Brain microvascular endothelial cell (primary cell): ENCODE measurements around the gene COX19.
"Not testable (repeated sequence)": the region's sequence is repeated elsewhere in the genome, so short reads cannot be mapped to it uniquely, and the experiment has no call there.

Experiments used
- DNase-seq: peaks from one replicate; pipeline ENCODE4 v3.0.0-alpha.2; 2020
- H3K27ac ChIP-seq: fragments of 250-450 bp; sonication (Bioruptor Pico); 2 replicates; pipeline ENCODE4 v1.5.1; 2020; ENCODE audit warnings: mild to moderate bottlenecking, moderate library complexity
- H3K27me3 ChIP-seq: fragments of 250-450 bp; sonication (Bioruptor Pico); replicated peaks from 2 replicates; pipeline ENCODE4 v1.5.1; 2020; ENCODE audit warnings: mild to moderate bottlenecking
- H3K36me3 ChIP-seq: fragments of 250-450 bp; sonication (Bioruptor Pico); replicated peaks from 2 replicates; pipeline ENCODE4 v1.5.1; 2020; ENCODE audit warnings: mild to moderate bottlenecking
- H3K4me3 ChIP-seq: 2 replicates; pipeline ENCODE4 v1.5.1; 2011; ENCODE audit warnings: low read depth, mild to moderate bottlenecking, control low read depth, low read length, moderate library complexity
- CTCF ChIP-seq: IDR thresholded peaks from 2 replicates; pipeline ENCODE4 v1.5.1; 2011; ENCODE audit warnings: low read depth, mild to moderate bottlenecking, moderate library complexity, low read length, control low read depth, inconsistent platforms; ENCODE audit errors: missing control alignments
- in situ Hi-C: cut with HindIII; loops from 2 replicates; pipeline ENCODE4 v1.10.0; 2017; ENCODE audit warnings: low sequenced_read_pairs, low pct_ligation_motif_present

The COX19 gene

GRCh38 chr7:945556-946255 lies 29.6 kb downstream of the COX19 start:
- in situ Hi-C loops = no loop called here
- no peaks in the 10 kb centered on the region for H3K36me3 ChIP-seq
- H3K4me3 ChIP-seq = no peak overlapping the region
- no peak for DNase-seq
- H3K27me3 ChIP-seq = peaks cover 2% of the 10 kb centered on the region
- no peak overlapping the region for H3K27ac ChIP-seq
- no peak for TF ChIP-seq CTCF

- no peak for DNase-seq
- Histone ChIP-seq H3K27me3 (peaks cover 2% of the 10 kb centered on the region), H3K36me3 (no peaks in the 10 kb centered on the region), H3K27ac (no peak overlapping the region), H3K4me3 (no peak overlapping the region)
- in situ Hi-C loops = no loop called here
- TF ChIP-seq CTCF = no peak
These were observed 30.2 kb downstream of the COX19 start for GRCh38 chr7:945147-945555.

- Histone ChIP-seq H3K27me3 (peaks cover 2% of the 10 kb centered on the region), H3K27ac (no peak overlapping the region), H3K36me3 (no peaks in the 10 kb centered on the region), H3K4me3 (no peak overlapping the region)
- in situ Hi-C loops = no loop called here
- no peak for TF ChIP-seq CTCF
- DNase-seq = no peak
These were observed 30.6 kb downstream of the COX19 start for GRCh38 chr7:944744-945143.

GRCh38 chr7:943793-944192 lies 31.6 kb downstream of the COX19 start:
- H3K36me3 ChIP-seq, DNase-seq, in situ Hi-C loops, H3K27me3 ChIP-seq, H3K4me3 ChIP-seq, H3K27ac ChIP-seq: not testable (repeated sequence)

GRCh38 chr7:940599-941408 lies 34.5 kb downstream of the COX19 start:
- no peak for TF ChIP-seq CTCF
- H3K27me3 ChIP-seq = peaks cover 2% of the 10 kb centered on the region
- H3K36me3 ChIP-seq = no peaks in the 10 kb centered on the region
- in situ Hi-C loops = no loop called here
- no peak overlapping the region for H3K4me3 ChIP-seq
- H3K27ac ChIP-seq = no peak overlapping the region
- no peak for DNase-seq

GRCh38 chr7:939843-940242 lies 35.5 kb downstream of the COX19 start:
- in situ Hi-C loops = no loop called here
- Histone ChIP-seq H3K27me3 (peaks cover 2% of the 10 kb centered on the region), H3K27ac (no peak overlapping the region), H3K4me3 (no peak overlapping the region), H3K36me3 (no peaks in the 10 kb centered on the region)
- no peak for TF ChIP-seq CTCF
- no peak for DNase-seq
